Measurements from ENCODE around the gene RMP24.
A peak's percentile ranks its signal among the peaks of the same experiment; 100 is the strongest.

Gene RMP24

DNA sequence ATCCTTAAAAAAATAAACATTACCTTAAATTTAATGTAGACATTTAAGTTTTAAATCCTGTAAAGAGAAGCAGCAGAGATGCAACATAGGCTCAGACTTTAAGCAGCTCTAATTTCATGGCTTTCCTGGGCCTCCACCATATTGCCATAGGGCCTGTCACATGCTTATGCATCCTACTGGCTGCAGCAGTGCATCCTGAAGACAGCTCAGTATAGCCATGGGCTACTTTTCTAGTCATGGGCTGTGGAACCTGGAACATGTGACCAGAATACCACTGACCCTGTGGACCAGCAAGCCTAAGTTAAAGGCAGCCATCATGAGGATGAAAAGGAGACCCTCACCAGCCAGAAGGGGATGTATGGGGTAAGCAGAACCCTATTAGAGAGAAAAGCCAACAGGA lies 10.7 kb downstream of the RMP24 start:
- TF ChIP-seq CTCF (IDR thresholded peaks at IDR 0.05), result no peak
- H3K4me1 Mint-ChIP-seq (ENCODE audit: unreplicated experiment), result peaks cover 25% of the 10 kb centered on the region
- H3K27ac Mint-ChIP-seq (ENCODE audit: unreplicated experiment), result peak overlapping the region; percentile 80
- H3K36me3 Mint-ChIP-seq (ENCODE audit: unreplicated experiment), result peaks cover 38% of the 10 kb centered on the region
- H3K9me3 Mint-ChIP-seq (ENCODE audit: unreplicated experiment), result peaks cover 5% of the 10 kb centered on the region
- no peaks in the 10 kb centered on the region for H3K27me3 Mint-ChIP-seq (ENCODE audit: unreplicated experiment)
- no peak for DNase-seq (ENCODE audit: extremely low spot score, unreplicated experiment)
- H3K4me3 Mint-ChIP-seq (ENCODE audit: unreplicated experiment), result no peak overlapping the region

DNA sequence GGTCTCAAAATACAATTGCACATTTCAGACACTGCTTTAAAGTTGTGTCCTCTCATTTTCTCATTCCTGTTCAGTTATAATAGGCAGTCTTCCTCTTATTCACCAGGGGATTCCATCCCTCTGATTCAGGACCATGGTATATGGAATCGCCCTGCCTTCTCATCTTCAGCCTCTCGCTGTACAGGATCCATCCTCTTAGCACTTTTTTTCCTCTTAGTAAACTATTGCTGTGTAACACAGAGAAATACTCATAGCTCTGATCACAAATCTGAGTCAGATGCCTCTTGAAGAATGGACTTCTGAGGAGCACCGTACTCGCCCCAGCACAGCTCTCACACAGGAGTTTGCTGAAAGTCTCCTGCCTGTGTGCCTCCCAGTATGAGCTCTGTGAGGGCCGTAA lies 11.3 kb downstream of the RMP24 start:
- Mint-ChIP-seq H3K9me3 (ENCODE audit: unreplicated experiment) (peaks cover 5% of the 10 kb centered on the region), H3K4me1 (ENCODE audit: unreplicated experiment) (peaks cover 25% of the 10 kb centered on the region), H3K27ac (ENCODE audit: unreplicated experiment) (peak overlapping the region; percentile 80), H3K27me3 (ENCODE audit: unreplicated experiment) (no peaks in the 10 kb centered on the region), H3K36me3 (ENCODE audit: unreplicated experiment) (peaks cover 31% of the 10 kb centered on the region), H3K4me3 (ENCODE audit: unreplicated experiment) (no peak overlapping the region)
- no peak for TF ChIP-seq CTCF (IDR thresholded peaks at IDR 0.05)
- DNase-seq (ENCODE audit: extremely low spot score, unreplicated experiment), result no peak

- no peak for DNase-seq (ENCODE audit: extremely low spot score, unreplicated experiment)
- Mint-ChIP-seq H3K9me3 (ENCODE audit: unreplicated experiment) (no peaks in the 10 kb centered on the region), H3K36me3 (ENCODE audit: unreplicated experiment) (peaks cover 8% of the 10 kb centered on the region), H3K4me1 (ENCODE audit: unreplicated experiment) (no peaks in the 10 kb centered on the region), H3K4me3 (ENCODE audit: unreplicated experiment) (no peak overlapping the region), H3K27ac (ENCODE audit: unreplicated experiment) (no peak overlapping the region), H3K27me3 (ENCODE audit: unreplicated experiment) (no peaks in the 10 kb centered on the region)
- no peak for TF ChIP-seq CTCF (IDR thresholded peaks at IDR 0.05)
Measured at GRCh38 chr18:35991696-35992095, 19.2 kb downstream of the RMP24 start.

DNA sequence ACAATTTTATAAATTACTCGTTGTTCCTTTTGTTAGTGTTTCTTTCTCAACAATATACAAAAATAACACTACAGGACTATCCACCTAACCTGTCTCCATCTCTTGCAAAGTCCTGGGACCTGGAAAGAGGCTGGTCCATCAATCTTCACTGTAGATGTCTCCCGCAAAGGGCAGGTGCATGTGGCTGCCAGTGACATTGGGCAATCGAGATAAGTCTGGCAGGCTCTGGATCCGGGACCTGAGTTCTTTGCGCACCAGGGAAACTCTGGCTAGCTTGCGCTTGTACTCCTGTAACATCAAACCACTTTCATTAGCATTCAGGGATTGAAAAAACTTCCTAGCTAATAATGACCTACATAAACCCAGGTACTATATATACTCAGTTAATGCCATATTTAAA lies 20.5 kb downstream of the RMP24 start:
- Mint-ChIP-seq H3K27me3 (ENCODE audit: unreplicated experiment) (no peaks in the 10 kb centered on the region), H3K27ac (ENCODE audit: unreplicated experiment) (no peak overlapping the region), H3K36me3 (ENCODE audit: unreplicated experiment) (peaks cover 8% of the 10 kb centered on the region), H3K4me3 (ENCODE audit: unreplicated experiment) (no peak overlapping the region), H3K4me1 (ENCODE audit: unreplicated experiment) (no peaks in the 10 kb centered on the region), H3K9me3 (ENCODE audit: unreplicated experiment) (no peaks in the 10 kb centered on the region)
- no peak for TF ChIP-seq CTCF (IDR thresholded peaks at IDR 0.05)
- no peak for DNase-seq (ENCODE audit: extremely low spot score, unreplicated experiment)

DNA sequence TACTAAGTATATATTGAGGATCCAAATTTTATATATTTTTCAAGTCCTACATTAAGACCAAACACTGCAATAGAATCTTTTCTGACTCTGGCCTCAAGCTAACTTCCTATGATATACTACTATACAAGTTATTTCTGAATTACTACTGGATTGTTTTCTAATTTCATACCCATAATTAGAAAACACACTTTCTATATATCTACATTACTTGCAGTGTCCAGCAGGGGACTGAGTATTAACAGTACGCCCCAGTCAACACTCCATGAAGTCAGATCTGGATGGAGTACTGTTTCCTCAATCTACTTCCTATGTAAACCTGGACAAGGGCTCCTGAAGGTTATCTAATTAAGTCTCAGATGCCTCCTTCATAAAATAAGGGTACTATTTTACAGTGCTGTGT lies 26.5 kb downstream of the RMP24 start:
- H3K27me3 Mint-ChIP-seq (ENCODE audit: unreplicated experiment), result no peaks in the 10 kb centered on the region
- no peak overlapping the region for H3K27ac Mint-ChIP-seq (ENCODE audit: unreplicated experiment)
- H3K9me3 Mint-ChIP-seq (ENCODE audit: unreplicated experiment), result no peaks in the 10 kb centered on the region
- peaks cover 2% of the 10 kb centered on the region for H3K4me1 Mint-ChIP-seq (ENCODE audit: unreplicated experiment)
- TF ChIP-seq CTCF (IDR thresholded peaks at IDR 0.05), result peak; percentile 33
- no peak overlapping the region for H3K4me3 Mint-ChIP-seq (ENCODE audit: unreplicated experiment)
- DNase-seq (ENCODE audit: extremely low spot score, unreplicated experiment), result no peak
- no peaks in the 10 kb centered on the region for H3K36me3 Mint-ChIP-seq (ENCODE audit: unreplicated experiment)
